ENCODE results near the gene IGFBP7.

GRCh38 chr4:57116245-57116644 is 6.1 kb upstream of the IGFBP7 start:
- TF ChIP-seq POLR2AphosphoS5 (IDR thresholded peaks at IDR 0.05) = no peak
- no peak for TF ChIP-seq CTCF (IDR thresholded peaks at IDR 0.05)
- TF ChIP-seq POLR2A (IDR thresholded peaks at IDR 0.05) = no peak
- TF ChIP-seq EP300 (IDR thresholded peaks at IDR 0.05) = no peak
